SW480 (cell line): ENCODE data around the gene CGB8.
A peak's percentile ranks its signal among the peaks of the same experiment; 100 is the strongest.
"Not testable (repeated sequence)": the region's sequence is repeated elsewhere in the genome, so short reads cannot be mapped to it uniquely, and the experiment has no call there.

Source experiments
- DNase-seq: peaks from one replicate; pipeline ENCODE4 v3.0.0-alpha.2; 2016; ENCODE audit warnings: low spot score

CGB8 gene

DNA sequence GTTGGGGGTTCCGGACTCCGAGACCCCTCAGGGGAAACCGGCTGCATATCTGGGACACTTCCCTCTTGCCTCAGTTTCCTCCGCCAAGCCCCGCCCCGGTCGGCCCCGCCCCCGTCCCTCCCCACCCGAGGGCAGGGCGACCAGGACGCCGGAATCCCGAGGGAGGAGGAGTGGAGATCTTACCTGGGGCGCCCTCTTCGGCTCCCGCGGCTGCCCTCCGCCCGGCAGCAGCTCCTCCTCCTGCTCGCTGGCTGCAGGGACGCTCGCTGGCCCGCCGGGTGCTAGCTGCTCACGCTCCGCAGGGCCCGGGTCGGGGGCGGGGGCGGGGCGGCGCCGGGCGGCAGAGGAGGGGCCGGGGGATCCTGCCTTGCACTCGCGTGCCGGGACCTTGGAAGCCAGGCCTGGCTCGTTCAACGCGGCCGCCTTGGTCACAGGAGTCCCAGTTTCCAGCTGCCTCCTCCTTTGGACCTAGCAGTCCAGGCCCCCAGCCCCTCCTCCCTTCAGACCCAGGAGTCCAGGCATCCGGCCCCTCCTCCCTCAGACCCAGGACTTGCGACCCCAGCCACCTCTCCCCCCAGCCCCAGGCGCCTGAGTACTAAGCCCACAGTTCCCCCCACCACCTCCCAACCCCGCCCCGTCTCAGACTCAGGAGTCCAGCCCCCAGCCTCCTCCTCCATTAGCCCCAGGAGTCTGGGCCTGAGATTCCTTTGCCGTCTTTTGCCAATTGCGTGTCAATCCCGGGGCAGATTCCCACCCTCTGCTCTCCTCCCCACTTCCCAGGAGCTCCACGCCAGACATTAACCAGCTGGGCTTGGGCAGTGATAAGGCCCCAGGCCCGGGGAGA lies 16.1 kb upstream of the CGB8 start, which contains the start of gene NTF4:
Gene NTF4, minus strand, starts transcription at position 51 of the 844 bp plus-strand sequence. CDS start 2,821 bp downstream, outside the sequence.
- peak; percentile 47 for DNase-seq

DNA sequence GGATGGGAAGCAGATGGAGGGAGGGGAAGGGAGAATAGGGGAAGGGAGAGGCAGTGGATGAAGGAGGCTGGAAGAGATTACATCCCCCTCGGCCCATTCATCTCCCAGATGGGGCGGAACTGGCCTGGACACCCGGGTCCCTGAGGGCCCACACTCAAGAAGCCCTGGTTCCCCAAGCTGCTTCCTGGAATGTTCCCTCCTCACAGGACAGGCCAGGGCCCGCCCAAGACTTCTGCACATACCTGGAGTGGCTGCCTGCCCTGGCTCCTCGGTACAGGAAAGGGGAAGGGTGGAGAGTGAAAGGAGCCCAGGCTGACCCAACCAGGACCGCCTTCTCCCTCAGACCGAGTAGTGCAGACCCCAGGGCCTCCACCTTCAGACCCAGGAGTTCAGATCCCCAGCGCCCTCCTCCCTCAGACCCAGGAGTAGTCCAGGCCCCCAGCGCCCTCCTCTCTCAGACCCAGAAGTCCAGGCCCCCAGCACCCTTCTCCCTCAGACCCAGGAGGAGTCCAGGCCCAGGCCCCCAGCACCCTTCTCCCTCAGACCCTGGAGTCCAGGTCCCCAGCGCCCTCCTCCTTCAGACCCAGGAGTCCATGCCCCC lies 15.2 kb upstream of the CGB8 start:
- DNase-seq, result no peak

DNA sequence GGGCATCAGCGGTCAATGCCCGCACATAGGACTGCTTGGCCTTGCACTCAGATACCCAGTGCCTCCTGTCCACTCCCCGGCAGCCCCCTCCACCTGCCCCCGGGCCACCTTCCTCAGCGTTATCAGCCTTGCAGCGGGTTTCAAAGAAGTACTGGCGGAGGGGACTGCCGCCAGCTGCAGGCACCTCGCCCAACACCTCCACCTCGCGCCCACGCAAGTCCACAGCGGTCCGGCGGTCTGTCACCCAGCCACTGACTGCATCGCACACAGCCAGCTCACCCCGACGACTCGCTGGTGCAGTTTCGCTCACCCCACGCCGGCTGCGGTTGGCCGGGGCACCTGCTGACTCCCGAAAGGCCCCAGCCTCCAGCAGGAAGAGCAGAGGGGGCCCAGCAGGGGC lies 12.5 kb upstream of the CGB8 start:
- no peak for DNase-seq

DNA sequence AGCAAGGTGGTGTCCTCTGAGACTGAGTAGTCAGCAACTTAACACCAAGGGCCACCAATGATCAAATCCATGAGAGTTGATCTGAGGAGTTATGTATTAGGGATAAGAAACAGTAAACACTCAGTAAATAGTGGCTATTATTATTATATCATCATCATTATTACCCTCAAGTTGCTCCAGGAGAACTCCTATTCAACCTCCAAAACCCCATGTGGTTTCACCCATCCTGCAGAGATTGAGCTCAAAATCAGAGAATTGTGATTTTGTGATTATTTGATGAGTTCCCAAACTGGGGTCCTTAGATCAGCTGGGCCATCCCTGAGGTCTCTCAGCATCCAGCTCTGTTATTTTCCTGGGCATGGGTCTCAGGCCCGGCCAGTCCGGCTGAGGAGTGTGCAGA lies 12.1 kb upstream of the CGB8 start:
- no peak for DNase-seq

DNA sequence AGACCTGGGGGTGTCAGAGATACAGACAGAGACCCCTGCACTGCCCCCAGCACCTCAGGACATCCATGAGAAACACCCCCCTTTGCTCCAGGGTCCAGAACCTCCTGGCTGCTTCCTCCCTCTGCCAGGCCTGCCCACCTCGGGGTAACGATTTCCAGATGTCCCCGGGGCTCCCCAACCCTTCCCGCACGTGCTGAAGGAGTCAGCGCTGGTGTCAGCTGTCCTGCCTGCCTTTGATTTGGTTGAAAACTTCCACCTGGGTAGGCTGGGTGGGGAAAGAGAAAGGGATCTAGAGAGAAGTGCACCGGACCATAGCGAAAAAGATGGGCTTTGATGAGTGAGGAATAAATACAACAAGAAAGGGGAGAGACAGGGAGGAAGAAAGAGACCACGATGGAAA lies 10.1 kb upstream of the CGB8 start:
- DNase-seq, result no peak

DNA sequence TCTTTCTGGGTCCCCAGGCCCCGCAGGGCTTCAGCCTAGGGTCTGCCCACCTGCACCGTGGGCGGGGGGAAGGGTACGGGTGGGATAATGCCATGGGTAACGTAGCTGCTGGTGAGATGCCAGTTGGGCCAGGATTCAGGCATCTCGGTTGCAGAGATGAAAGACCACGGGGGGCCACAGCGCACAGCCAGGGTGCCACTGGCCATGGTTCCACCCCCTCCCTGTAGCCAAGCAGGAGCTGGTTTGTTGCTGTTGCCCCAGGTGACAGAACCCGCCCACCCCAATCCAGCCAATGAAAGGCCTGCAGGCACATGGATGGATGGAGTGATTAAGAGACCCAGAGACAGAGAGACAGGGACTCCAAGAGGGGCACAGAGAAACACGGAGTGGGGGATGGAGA lies 9.7 kb upstream of the CGB8 start:
- DNase-seq, result no peak

DNA sequence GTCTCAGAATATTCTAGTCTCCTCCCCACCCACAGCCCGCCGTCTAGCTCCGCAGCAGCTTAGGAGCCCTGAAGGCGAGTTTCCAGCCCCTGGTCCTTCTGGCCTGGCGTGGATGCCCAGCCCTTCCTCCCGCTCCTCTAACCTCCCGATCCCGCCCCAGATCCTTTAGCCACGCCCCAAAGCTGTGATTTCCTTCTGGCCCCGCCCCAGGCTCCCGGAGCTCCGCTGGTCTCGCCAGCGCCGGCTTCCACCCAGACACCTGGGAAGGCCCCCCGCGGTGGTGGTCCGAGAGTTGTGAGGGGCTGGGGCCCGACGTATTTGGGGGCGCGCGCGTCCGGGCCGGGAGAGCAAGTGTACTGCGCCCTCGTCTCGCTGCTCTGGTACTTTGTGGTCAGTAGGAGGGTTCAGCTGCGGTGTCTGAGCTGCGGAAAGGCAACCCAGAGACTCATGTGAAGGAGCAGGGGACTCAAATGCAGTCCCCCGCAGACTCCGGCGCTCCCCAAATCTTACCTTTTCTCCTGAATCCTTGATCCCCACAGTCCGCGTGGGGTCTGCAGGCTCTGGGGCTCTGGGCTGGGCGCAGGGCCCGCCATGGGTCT lies 8.8 kb upstream of the CGB8 start, which contains the start of gene CGB7:
Gene CGB7, minus strand, starts transcription at position 114 of the 599 bp plus-strand sequence. CDS start 2,374 bp downstream, outside the sequence.
- DNase-seq, result peak; percentile 62

DNA sequence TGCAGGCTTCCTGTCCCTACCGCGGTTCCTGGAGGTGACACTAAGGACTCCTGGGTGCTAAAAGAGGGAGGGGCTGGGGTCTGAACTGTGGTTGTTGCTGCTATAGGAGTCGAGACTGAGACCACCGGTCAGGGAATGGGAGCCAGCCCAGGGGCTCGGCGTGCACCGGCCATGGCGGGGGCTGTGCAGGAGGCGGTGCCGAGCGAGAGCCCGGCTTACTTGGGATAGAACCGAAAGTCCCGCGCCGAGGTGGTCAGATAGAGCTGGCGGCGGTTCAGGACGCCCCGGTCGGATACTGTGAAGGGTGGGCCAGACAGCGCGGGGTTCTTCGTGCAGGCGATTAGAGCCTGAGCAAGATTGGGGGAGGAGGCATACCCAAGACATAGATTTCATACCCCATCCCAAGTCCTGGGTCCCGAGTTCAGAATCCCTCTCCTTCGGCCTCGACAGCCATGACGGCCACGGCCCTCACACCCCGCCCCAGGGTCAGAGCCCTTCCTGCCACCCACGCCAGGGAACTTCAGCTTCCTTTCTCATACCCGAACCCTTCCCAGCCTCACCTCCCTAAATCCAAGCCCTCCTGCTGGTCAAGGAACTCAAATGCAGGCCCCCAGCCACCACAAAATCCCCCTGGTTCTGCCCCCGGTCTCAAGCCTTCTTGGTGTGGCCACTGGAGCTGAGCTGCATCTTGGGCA lies 8.1 kb upstream of the CGB8 start:
- not testable (repeated sequence) for DNase-seq

DNA sequence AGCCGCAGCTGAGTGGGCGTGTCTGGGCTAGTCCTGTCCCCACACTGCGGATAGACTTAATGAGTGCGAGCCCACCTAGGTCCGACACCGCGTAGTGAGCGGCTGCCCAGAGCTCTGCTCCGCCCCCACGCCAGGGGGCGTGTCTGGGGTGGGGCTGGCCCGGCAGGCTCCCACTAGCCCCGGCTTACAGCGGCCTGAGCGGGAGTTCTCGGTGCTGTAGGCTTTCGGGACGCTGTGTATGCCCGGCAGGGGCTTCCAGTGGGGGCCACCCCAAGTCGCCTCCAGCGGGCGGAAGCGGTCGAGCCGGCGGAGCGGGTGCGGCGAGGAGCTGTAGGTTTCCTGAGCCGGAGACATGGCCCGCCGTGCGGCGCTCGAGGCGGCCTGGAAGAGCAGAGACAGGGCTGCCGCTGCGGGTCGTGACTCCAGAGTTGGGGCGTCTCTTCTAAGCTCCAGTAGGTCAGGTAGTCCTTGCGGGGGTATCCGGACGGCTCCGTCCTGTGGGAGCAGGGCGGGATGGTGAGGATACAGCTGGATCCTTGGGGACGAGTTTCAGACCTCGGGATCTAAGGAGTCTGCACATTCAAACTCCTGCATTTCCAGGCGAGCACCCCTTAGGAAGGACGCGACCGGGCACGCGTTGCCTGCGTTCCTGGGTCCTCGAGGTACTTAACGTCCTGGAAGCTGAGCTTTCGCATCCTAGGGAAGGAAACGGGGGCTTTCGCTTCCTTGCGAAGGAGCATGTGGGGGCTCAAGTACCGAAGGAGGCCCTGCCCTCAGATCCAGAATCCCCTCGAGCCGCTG lies 7.4 kb upstream of the CGB8 start:
- peak; percentile 66 for DNase-seq

DNA sequence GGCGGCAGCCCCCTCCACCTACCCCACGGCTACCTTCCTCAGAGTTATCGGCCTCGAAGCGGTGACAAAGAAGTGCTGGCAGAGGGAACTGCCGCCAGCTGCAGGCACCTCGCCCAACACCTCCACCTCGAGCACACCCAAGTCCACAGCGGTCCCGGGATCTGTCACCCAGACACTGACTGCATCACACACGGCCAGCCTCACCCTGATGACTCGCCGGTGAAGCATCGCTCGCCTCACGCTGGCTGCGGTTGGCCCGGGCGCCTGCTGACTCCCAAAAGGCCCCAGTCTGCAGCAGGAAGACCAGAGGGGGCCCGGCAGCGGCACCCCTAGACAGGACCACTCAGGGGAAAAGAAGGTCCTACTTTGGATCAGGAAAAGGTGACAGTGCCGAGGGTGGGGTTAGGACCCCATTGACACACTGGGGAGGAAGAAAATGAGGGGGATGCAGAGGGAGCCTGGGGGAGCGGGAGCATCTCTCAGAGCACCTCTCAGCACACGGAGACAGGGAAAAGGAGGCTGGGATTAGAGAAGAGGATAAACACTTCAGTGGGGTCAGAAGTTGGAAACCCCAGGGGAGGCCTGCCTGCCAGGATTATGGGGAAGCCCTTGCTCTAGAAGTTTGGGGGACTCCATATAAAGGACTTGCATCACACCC lies 1.6 kb upstream of the CGB8 start:
- DNase-seq, result peak; percentile 87

DNA sequence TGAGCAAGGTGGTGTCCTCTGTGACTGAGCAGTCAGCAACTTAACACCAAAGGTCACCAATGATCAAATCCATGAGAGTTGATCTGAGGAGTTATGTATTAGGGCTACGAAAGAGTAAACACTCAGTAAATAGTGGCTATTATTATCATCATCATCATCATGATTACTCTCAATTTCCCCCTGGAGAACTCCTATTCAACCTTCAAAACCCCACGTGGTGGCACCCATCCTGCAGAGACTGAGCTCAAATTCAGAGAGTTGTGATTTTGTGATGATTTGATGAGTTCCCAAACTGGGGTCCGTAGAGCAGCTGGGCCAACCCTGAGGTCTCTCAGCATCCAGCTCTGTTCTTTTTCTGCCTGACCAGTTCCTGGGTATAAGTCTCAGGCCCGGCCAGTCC lies 923 bp upstream of the CGB8 start:
- DNase-seq, result not testable (repeated sequence)

DNA sequence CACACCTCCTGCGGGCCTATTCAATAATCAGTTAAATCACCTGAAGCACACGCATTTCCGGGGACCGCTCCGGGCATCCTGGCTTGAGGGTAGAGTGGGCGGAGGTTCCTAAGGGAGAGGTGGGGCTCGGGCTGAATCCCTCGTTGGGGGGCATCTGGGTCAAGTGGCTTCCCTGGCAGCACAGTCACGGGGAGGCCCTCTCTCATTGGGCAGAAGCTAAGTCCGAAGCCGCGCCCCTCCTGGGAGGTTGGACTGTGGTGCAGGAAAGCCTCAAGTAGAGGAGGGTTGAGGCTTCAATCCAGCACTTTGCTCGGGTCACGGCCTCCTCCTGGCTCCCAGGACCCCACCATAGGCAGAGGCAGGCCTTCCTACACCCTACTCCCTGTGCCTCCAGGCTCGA lies 5.4 kb downstream of the CGB8 start, which contains the start of gene CGB5:
Gene CGB5, plus strand, starts transcription at position 301 of the 400 bp plus-strand sequence. CDS start 362 bp downstream, outside the sequence.
- not testable (repeated sequence) for DNase-seq

DNA sequence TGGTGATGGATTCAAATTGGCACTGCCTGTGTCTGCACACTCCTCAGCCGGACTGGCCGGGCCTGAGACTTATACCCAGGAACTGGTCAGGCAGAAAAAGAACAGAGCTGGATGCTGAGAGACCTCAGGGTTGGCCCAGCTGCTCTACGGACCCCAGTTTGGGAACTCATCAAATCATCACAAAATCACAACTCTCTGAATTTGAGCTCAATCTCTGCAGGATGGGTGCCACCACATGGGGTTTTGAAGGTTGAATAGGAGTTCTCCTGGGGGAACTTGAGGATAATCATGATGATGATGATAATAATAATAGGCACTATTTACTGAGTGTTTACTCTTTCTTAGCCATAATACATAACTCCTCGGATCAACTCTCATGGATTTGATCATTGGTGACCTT lies 6.2 kb downstream of the CGB8 start:
- DNase-seq, result not testable (repeated sequence)

DNA sequence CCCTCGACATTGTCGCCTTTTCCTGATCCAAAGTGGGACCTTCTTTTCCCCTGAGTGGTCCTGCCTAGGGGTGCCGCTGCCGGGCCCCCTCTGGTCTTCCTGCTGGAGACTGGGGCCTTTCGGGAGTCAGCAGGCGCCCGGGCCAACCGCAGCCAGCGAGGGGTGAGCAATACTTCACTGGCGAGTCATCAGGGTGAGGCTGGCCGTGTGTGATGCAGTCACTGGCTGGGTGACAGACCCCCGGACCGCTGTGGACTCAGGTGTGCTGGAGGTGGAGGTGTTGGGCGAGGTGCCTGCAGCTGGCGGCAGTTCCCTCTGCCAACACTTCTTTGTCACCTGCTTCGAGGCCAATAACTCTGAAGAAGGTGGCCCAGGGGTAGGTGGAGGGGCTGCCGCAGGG lies 6.7 kb downstream of the CGB8 start:
- DNase-seq, result peak; percentile 75

DNA sequence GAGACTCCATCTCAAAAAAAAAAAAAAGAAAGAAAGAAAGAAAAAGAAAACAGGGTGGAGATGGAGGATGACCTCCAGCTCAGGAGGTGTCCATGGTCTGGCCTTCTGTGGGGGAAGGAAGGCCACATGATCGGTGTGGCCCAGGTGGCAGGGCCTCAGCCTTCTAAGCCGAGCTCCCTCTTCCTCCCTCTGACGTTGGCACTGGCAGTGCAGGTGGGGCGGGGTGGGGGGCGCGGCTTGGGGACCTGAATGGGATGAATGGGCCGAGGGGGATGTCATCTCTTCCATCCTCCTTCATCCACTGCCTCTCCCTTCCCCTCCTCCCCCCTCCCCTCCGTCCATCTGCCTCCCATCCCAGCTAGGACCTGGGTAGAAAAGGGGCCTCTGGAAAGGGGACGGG lies 9.2 kb downstream of the CGB8 start:
- not testable (repeated sequence) for DNase-seq

DNA sequence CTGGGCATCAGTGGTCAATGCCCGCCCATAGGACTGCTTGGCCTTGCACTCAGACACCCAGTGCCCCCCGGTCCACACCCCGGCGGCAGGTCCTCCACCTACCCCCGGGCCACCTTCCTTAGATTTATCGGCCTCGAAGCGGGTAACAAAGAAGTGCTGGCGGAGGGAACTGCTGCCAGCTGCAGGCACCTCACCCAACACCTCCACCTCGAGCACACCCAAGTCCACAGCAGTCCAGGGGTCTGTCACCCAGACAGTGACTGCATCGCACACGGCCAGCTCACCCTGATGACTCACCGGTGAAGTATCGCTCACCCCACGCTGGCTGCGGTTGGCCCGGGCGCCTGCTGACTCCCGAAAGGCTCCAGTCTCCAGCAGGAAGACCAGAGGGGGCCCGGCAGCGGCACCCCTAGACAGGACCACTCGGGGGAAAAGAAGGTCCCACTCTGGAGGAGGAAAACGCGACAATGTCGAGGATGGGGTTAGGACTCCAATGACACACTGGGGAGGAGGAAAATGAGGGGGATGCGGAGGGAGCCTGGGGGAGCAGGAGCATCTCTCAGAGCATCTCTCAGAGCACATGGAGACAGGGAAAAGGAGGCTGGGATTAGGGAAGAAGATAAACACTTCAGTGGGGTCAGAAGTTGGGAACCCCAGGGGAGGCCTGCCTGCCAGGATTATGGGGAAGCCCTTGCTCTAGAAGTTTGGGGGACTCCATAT lies 10.2 kb downstream of the CGB8 start:
- DNase-seq, result peak; percentile 91

DNA sequence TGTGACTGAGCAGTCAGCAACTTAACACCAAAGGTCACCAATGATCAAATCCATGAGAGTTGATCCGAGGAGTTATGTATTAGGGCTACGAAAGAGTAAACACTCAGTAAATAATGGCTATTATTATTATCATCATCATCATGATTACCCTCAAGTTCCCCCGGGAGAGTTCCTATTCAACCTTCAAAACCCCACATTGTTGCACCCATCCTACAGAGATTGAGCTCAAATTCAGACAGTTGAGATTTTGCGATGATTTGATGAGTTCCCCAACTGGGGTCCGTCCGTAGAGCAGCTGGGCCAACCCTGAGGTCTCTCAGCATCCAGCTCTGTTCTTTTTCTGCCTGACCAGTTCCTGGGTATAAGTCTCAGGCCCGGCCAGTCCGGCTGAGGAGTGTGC lies 10.8 kb downstream of the CGB8 start:
- not testable (repeated sequence) for DNase-seq

DNA sequence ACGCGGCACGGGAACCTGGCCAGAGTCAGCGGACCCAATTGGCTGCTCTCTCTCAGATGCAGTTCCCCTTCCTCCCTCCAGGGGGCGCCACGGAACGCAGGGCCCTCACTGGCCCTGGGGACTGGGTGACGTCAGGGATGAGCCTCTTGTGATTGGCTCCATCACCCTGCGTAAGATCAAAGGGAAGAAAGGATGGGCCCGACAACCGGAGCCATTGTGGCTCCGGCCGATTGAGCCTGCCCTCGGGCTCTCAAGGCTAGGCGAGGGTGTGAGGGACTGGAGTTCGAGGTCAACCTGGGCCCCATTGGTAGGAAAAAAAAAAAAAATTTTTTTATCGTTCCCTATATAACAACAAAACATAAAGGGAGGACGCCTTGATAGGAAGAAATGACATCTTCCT lies 12.1 kb downstream of the CGB8 start, which contains the start of gene CGB1:
Gene CGB1, minus strand, starts transcription at position 81 of the 400 bp plus-strand sequence. CDS start 184 bp downstream, outside the sequence.
- DNase-seq, result peak; percentile 53

DNA sequence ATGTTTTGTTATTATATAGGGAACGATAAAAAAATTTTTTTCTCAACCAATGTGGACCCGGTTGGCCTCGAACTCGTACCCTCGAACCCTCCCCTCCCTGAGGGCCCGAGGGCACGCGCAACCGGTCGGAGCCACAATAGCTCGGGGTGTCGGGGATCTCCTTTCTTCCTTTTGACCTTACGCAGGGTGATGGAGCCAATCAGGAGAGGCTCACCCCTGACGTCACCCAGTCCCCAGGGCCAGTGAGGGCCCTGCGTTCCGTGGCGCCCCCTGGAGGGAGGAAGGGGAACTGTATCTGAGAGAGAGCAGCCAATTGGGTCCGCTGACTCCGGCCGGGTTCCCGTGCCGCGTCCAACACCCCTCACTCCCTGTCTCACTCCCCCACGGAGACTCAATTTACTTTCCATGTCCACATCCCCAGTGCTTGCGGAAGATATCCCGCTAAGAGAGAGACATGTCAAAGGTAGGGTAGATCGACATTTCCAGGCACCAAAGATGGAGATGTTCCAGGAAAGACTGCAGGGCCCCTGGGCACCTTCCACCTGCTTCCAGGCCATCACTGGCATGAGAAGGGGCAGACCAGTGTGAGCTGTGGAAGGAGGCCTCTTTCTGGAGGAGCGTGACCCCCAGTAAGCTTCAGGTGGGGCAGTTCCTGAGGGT lies 17.1 kb downstream of the CGB8 start, which contains the start of gene CGB2:
Gene CGB2, plus strand, starts transcription at position 249 of the 660 bp plus-strand sequence. Its CDS starts 206 bp downstream, at position 455.
- peak; percentile 65 for DNase-seq
